A549 (cell line): Measurements from ENCODE around the gene DVL1. TPM values are rescaled to one million over a fixed set of nuclear protein-coding genes. Genes with fewer than 3 reads are reported as not detected.

Source experiments
- ATAC-seq, 2 experiments: fragments of 200-7000 bp in 1 of 2; fragments of >200 bp in 1 of 2; cut with Nextera tagmentation in 1 of 2; cut with Tn5 transposase in 1 of 2; 3 replicates each; pipeline versions ENCODE4 v1.8.0 to v1.9.1; 2018 to 2020; ENCODE audit warnings: mild to moderate bottlenecking in 1 of 2, moderate library complexity in 1 of 2
- CTCF ChIA-PET: fragments of 300-600 bp; sonication (Branson Sonifier 250); formaldehyde crosslinking; extraction: SDS; loops from one replicate; lab custom pipeline; 2021; ENCODE audit warnings: antibody characterized with exemption, inconsistent platforms; lab: Yijun Ruan, JAX
- POLR2A ChIA-PET: fragments of 350-600 bp; formaldehyde crosslinking; extraction: SDS; loops from one replicate; lab custom pipeline; 2021; ENCODE audit warnings: antibody characterized with exemption, inconsistent platforms; lab: Yijun Ruan, JAX
- DNase-seq, 2 experiments: peaks; one replicate each; pipeline versions ENCODE4 v3.0.0 to v3.0.0-alpha.2; 2011 to 2016; ENCODE audit warnings: low read depth in 1 of 2, low spot score in 1 of 2
- FAIRE-seq: peaks from 2 replicates; lab custom pipeline; 2011; peaks lifted over from hg19 to GRCh38; lab: Jason Lieb, UNC
- H3K27ac ChIP-seq, 2 experiments: fragments of >200 bp; sonication (Bioruptor Twin); formaldehyde crosslinking; 3 replicates each; pipeline ENCODE4 v1.5.1; 2016 to 2017
- H3K4me1 ChIP-seq: fragments of >200 bp; sonication (Bioruptor Twin); formaldehyde crosslinking; 3 replicates; pipeline ENCODE4 v1.6.1; 2016
- H3K4me2 ChIP-seq: fragments of >200 bp; sonication (Bioruptor Twin); formaldehyde crosslinking; 3 replicates; pipeline ENCODE4 v1.6.1; 2016
- H3K4me3 ChIP-seq: fragments of >200 bp; sonication (Bioruptor Twin); formaldehyde crosslinking; 3 replicates; pipeline ENCODE4 v1.5.1; 2016
- H3K9me3 ChIP-seq: fragments of >200 bp; sonication (Bioruptor Twin); formaldehyde crosslinking; 3 replicates; pipeline ENCODE4 v1.6.1; 2016
- ATOH8 ChIP-seq: fragments of 250-450 bp; sonication (Bioruptor Pico); IDR thresholded peaks from 2 replicates; pipeline ENCODE4 v1.5.0; 2020; ENCODE audit warnings: low read depth, mild to moderate bottlenecking, moderate library complexity
- BHLHE40 ChIP-seq: IDR thresholded peaks from 2 replicates; pipeline ENCODE4 v1.6.1; 2012; ENCODE audit warnings: low read depth, low read length, inconsistent platforms
- CBX8 ChIP-seq: fragments of 200-600 bp; sonication (generic); IDR thresholded peaks from 2 replicates; pipeline ENCODE4 v1.6.1; 2016
- CTCF ChIP-seq: fragments of >200 bp; sonication (Bioruptor Twin); formaldehyde crosslinking; IDR thresholded peaks from 3 replicates; pipeline ENCODE4 v1.5.1; 2016
- EHMT2 ChIP-seq: fragments of 200-600 bp; sonication (generic); IDR thresholded peaks from 2 replicates; pipeline ENCODE4 v1.6.1; 2016; ENCODE audit warnings: antibody characterized with exemption, low read depth, mild to moderate bottlenecking, moderate library complexity
- HEYL ChIP-seq: fragments of 250-450 bp; sonication (Bioruptor Pico); IDR thresholded peaks from 2 replicates; pipeline ENCODE4 v1.8.0; 2021; ENCODE audit warnings: mild to moderate bottlenecking, moderate library complexity
- JUN ChIP-seq, 2 experiments: fragments of >200 bp; sonication (Bioruptor Twin); formaldehyde crosslinking; IDR thresholded peaks; 2 replicates in 1 of 2; 3 replicates in 1 of 2; pipeline ENCODE4 v1.6.1; 2016 to 2017
- JUNB ChIP-seq: fragments of >200 bp; sonication (Bioruptor Twin); formaldehyde crosslinking; IDR thresholded peaks from 2 replicates; pipeline ENCODE4 v1.6.1; 2016
- KDM1A ChIP-seq: fragments of 200-600 bp; sonication (generic); IDR thresholded peaks from 2 replicates; pipeline ENCODE4 v1.6.1; 2016; ENCODE audit warnings: low read depth, mild to moderate bottlenecking
- MYC ChIP-seq: IDR thresholded peaks from 2 replicates; pipeline ENCODE4 v1.6.1; 2012; ENCODE audit warnings: mild to moderate bottlenecking, inconsistent platforms, low read length, improper control_type of control experiment, borderline replicate concordance
- NFE2L2 ChIP-seq: fragments of 150-350 bp; conservative IDR thresholded peaks from 2 replicates; pipeline ENCODE4 v1.6.1; 2014; ENCODE audit warnings: low read length
- NR3C1 ChIP-seq: fragments of >200 bp; sonication (Bioruptor Twin); formaldehyde crosslinking; IDR thresholded peaks from 3 replicates; pipeline ENCODE4 v1.6.1; 2017
- POLR2AphosphoS2 ChIP-seq: conservative IDR thresholded peaks from 2 replicates; pipeline ENCODE4 v1.6.1; 2012; ENCODE audit warnings: low read length, improper control_type of control experiment, inconsistent platforms
- RAD21 ChIP-seq, 2 experiments: fragments of >200 bp in 1 of 2; sonication (Bioruptor Twin) in 1 of 2; formaldehyde crosslinking in 1 of 2; IDR thresholded peaks in 1 of 2; conservative IDR thresholded peaks in 1 of 2; 2 replicates in 1 of 2; 3 replicates in 1 of 2; pipeline ENCODE4 v1.6.1; 2012 to 2018; ENCODE audit warnings: inconsistent platforms in 1 of 2
- RARB ChIP-seq: fragments of 250-450 bp; sonication (Bioruptor Pico); IDR thresholded peaks from 2 replicates; pipeline ENCODE4 v1.8.0; 2021; ENCODE audit warnings: mild to moderate bottlenecking, moderate library complexity
- REST ChIP-seq: fragments of 200-600 bp; sonication (generic); IDR thresholded peaks from 2 replicates; pipeline ENCODE4 v1.6.1; 2016; ENCODE audit warnings: antibody characterized with exemption, mild to moderate bottlenecking, moderate library complexity
- WGBS: methylation state at CpG from one replicate; pipeline ENCODE4 v1.1.6; 2017; ENCODE audit errors: missing lambda C conversion rate; 5-methylcytosine and 5-hydroxymethylcytosine counted together
- polyA plus RNA-seq, 4 experiments: library from polyadenylated mRNA; depleted of rRNA in 3 of 4; stranded (reverse); fragments of >200 nt; fragmentation: RNase III in 1 of 4; extraction: RNeasy Plus Mini Kit Qiagen cat#74134 plus additional on column Dnase treatment in 1 of 4; gene quantifications; 2 replicates in 3 of 4; 3 replicates in 1 of 4; pipeline ENCODE4 v1.2.3, GENCODE V29; 2011 to 2017
- TF ChIP-seq, protein P1 (sequence below): fragments of 150-350 bp; IDR thresholded peaks from 2 replicates; pipeline ENCODE4 v1.6.1; 2014; ENCODE audit warnings: low read depth, mild to moderate bottlenecking, low read length
- TF ChIP-seq, protein P2 (sequence below): fragments of >200 bp; sonication (Bioruptor Twin); formaldehyde crosslinking; IDR thresholded peaks from 3 replicates; pipeline ENCODE4 v1.6.1; 2016
- TF ChIP-seq, protein P3 (sequence below): fragments of 250-450 bp; sonication (Bioruptor Pico); IDR thresholded peaks from 2 replicates; pipeline ENCODE4 v1.5.0; 2021; ENCODE audit warnings: mild to moderate bottlenecking, moderate library complexity, borderline replicate concordance

Gene DVL1
- polyA plus RNA-seq, 2 of the 4 experiments (the other 2 are of a cell fraction): 12.1 to 48.3 TPM

GRCh38 chr1:1293263-1294249 is 55.7 kb downstream of the DVL1 start (continued):
- TF ChIP-seq REST (no peak), NFE2L2 (no peak)
- TF ChIP-seq, all 56 proteins: peak for 0

- H3K4me2 ChIP-seq: no peak overlapping the region
- H3K27ac ChIP-seq: no peak overlapping the region
- DNase-seq: no peak
- no peak for ATAC-seq
- WGBS: 91% methylated on average over 7 of the region's 18 CpGs
- TF ChIP-seq BHLHE40: no peak
- TF ChIP-seq ATOH8 (CRISPR knock-in tag): no peak
- TF ChIP-seq POLR2AphosphoS2: no peak
- no peak for TF ChIP-seq JUNB
- H3K9me3 ChIP-seq: no peaks in the 10 kb centered on the region
- CTCF ChIA-PET: interaction anchor here (1.1 to 3.7 kb wide), 9 partner anchors 15 to 310 kb away, joined by 3 to 72 read pairs (median 11); partner anchors contain the start of genes PERM1 and SCNN1D
- no peak overlapping the region for H3K4me3 ChIP-seq
- no peaks in the 10 kb centered on the region for H3K4me1 ChIP-seq
- POLR2A ChIA-PET: no interaction called here
- FAIRE-seq: no peak
These were observed 56.4 kb downstream of the DVL1 start for GRCh38 chr1:1292851-1293250.

DNA sequence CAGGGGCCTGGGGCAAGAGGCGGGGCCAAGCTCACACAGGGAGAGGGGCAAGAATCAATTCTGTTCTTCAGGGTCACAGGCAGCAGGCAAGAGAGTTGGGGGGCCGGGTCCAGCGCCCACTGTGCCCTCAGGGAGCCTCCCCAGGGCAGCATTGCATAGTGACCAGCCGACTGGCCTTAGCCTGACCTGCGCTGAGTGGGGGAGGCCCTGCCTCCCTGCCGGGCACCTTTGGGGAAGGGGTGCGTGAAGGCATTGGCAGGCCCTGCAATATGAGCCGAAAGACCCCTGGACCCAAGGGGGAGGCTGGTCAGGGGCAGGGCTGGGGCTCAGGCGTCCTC is 56.8 kb downstream of the DVL1 start:
- Histone ChIP-seq H3K4me1 (no peaks in the 10 kb centered on the region), H3K27ac (no peak overlapping the region), H3K4me2 (no peak overlapping the region), H3K9me3 (no peaks in the 10 kb centered on the region), H3K4me3 (no peak overlapping the region)
- FAIRE-seq (no peak), DNase-seq (no peak), ATAC-seq (no peak)
- ChIA-PET POLR2A (no interaction called here), CTCF (interaction anchor here (0.6 to 3.5 kb wide), 22 partner anchors 8 to 310 kb away, joined by 3 to 72 read pairs (median 4); partner anchors contain the start of genes PERM1 and SCNN1D)
- 96% methylated on average over 5 of the region's 9 CpGs for WGBS
- TF ChIP-seq MYC: no peak
- TF ChIP-seq RAD21 (conservative IDR thresholded peaks at IDR 0.05 in 1 of 2, IDR thresholded peaks at IDR 0.05 in 1 of 2): no peak
- TF ChIP-seq, protein P1, sequence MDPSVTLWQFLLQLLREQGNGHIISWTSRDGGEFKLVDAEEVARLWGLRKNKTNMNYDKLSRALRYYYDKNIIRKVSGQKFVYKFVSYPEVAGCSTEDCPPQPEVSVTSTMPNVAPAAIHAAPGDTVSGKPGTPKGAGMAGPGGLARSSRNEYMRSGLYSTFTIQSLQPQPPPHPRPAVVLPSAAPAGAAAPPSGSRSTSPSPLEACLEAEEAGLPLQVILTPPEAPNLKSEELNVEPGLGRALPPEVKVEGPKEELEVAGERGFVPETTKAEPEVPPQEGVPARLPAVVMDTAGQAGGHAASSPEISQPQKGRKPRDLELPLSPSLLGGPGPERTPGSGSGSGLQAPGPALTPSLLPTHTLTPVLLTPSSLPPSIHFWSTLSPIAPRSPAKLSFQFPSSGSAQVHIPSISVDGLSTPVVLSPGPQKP: no peak
- no peak for TF ChIP-seq KDM1A
- no peak for TF ChIP-seq EHMT2
- TF ChIP-seq CBX8: no peak
- TF ChIP-seq RARB: no peak
- TF ChIP-seq, protein P2, sequence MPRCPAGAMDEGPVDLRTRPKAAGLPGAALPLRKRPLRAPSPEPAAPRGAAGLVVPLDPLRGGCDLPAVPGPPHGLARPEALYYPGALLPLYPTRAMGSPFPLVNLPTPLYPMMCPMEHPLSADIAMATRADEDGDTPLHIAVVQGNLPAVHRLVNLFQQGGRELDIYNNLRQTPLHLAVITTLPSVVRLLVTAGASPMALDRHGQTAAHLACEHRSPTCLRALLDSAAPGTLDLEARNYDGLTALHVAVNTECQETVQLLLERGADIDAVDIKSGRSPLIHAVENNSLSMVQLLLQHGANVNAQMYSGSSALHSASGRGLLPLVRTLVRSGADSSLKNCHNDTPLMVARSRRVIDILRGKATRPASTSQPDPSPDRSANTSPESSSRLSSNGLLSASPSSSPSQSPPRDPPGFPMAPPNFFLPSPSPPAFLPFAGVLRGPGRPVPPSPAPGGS: no peak
- TF ChIP-seq, protein P3, sequence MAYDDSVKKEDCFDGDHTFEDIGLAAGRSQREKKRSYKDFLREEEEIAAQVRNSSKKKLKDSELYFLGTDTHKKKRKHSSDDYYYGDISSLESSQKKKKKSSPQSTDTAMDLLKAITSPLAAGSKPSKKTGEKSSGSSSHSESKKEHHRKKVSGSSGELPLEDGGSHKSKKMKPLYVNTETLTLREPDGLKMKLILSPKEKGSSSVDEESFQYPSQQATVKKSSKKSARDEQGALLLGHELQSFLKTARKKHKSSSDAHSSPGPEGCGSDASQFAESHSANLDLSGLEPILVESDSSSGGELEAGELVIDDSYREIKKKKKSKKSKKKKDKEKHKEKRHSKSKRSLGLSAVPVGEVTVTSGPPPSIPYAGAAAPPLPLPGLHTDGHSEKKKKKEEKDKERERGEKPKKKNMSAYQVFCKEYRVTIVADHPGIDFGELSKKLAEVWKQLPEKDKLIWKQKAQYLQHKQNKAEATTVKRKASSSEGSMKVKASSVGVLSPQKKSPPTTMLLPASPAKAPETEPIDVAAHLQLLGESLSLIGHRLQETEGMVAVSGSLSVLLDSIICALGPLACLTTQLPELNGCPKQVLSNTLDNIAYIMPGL (CRISPR knock-in tag): no peak
- no peak for TF ChIP-seq HEYL (CRISPR knock-in tag)
- no peak for TF ChIP-seq ATOH8 (CRISPR knock-in tag)
- TF ChIP-seq JUN (IDR thresholded peaks at IDR 0.05): no peak
- TF ChIP-seq NR3C1: no peak
- TF ChIP-seq JUNB: no peak
- no peak for TF ChIP-seq CTCF
